Activated naive CD8-positive, alpha-beta T cell treated with anti-CD3 and anti-CD28 coated beads, Interleukin-2, amount 10 ng/mL, durations not matched to agents 7 days and 5 days (primary cell): ENCODE results near the gene VSTM2L. TPM values are rescaled to one million over a fixed set of nuclear protein-coding genes. Genes with fewer than 3 reads are reported as not detected.

ENCODE experiments used
- total RNA-seq, 2 experiments: library from RNA; stranded (reverse); gene quantifications; one replicate each; pipeline ENCODE4 v1.2.3, GENCODE V29; 2021

VSTM2L gene
- total RNA-seq, 2 experiments from 2014 or later: not detected

Other genes starting within 250 kb of the VSTM2L start
- gene CTNNBL1, start 209.1 kb upstream of the VSTM2L start, total RNA-seq: 10 to 100 TPM; 62.3 to 66.7 TPM
- gene TTI1, start 130.3 kb downstream of the VSTM2L start, total RNA-seq: 10 to 100 TPM; 28.2 TPM
- gene RPRD1B, start 130.6 kb downstream of the VSTM2L start, total RNA-seq: 10 to 100 TPM; 39.2 to 41.0 TPM